Activated CD4-positive, alpha-beta T cell treated with anti-CD3 and anti-CD28 coated beads for 36 hours (primary cell): ENCODE measurements around the gene CHKB. TPM values are rescaled to one million over a fixed set of nuclear protein-coding genes. Genes with fewer than 3 reads are reported as not detected.

Source experiments
- ATAC-seq: fragments of 200-7000 bp; cut with Tn5 transposase; one replicate; pipeline ENCODE4 v1.10.0; 2021; ENCODE audit warnings: mild to moderate bottlenecking, moderate library complexity
- CTCF ChIA-PET: fragments of 350-600 bp; sonication (Branson Sonifier 250); formaldehyde crosslinking; loops from one replicate; lab custom pipeline; 2021; ENCODE audit warnings: antibody characterized with exemption; lab: Charles Lee
- POLR2A ChIA-PET: fragments of 350-600 bp; sonication (Branson Sonifier 250); formaldehyde crosslinking; loops from one replicate; lab custom pipeline; 2021; ENCODE audit warnings: antibody characterized with exemption, inconsistent platforms; lab: Charles Lee
- DNase-seq: peaks from one replicate; pipeline ENCODE4 v3.0.0-alpha.2; 2020
- H3K27ac Mint-ChIP-seq: one replicate; pipeline ENCODE4 v1.8.0; 2021; ENCODE audit warnings: mixed read lengths
- H3K27me3 Mint-ChIP-seq: one replicate; pipeline ENCODE4 v1.8.0; 2021; ENCODE audit warnings: mixed read lengths
- H3K36me3 Mint-ChIP-seq: one replicate; pipeline ENCODE4 v1.8.0; 2021; ENCODE audit warnings: low read depth, mixed read lengths
- H3K4me1 Mint-ChIP-seq: one replicate; pipeline ENCODE4 v1.8.0; 2021; ENCODE audit warnings: mixed read lengths
- H3K4me3 Mint-ChIP-seq: one replicate; pipeline ENCODE4 v1.8.0; 2021; ENCODE audit warnings: mild to moderate bottlenecking, moderate library complexity, mixed read lengths
- H3K9me3 Mint-ChIP-seq: one replicate; pipeline ENCODE4 v1.8.0; 2021; ENCODE audit warnings: low read depth, mixed read lengths
- intact Hi-C, 2 experiments: fragments of 100-400 bp; cut with DNase I in 1 of 2; cut with micrococcal nuclease in 1 of 2; formaldehyde crosslinking; loops; one replicate each; pipeline versions ENCODE4 v1.14.2 to v1.15.1; 2022 to 2024; cut with DNase I, micrococcal nuclease
- total RNA-seq, 2 experiments: library from RNA; stranded (reverse); gene quantifications; one replicate each; pipeline ENCODE4 v1.2.3, GENCODE V29; 2021

CHKB gene, protein sequence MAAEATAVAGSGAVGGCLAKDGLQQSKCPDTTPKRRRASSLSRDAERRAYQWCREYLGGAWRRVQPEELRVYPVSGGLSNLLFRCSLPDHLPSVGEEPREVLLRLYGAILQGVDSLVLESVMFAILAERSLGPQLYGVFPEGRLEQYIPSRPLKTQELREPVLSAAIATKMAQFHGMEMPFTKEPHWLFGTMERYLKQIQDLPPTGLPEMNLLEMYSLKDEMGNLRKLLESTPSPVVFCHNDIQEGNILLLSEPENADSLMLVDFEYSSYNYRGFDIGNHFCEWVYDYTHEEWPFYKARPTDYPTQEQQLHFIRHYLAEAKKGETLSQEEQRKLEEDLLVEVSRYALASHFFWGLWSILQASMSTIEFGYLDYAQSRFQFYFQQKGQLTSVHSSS
- 10 to 100 TPM; 68.2 to 79.7 TPM for total RNA-seq

DNA sequence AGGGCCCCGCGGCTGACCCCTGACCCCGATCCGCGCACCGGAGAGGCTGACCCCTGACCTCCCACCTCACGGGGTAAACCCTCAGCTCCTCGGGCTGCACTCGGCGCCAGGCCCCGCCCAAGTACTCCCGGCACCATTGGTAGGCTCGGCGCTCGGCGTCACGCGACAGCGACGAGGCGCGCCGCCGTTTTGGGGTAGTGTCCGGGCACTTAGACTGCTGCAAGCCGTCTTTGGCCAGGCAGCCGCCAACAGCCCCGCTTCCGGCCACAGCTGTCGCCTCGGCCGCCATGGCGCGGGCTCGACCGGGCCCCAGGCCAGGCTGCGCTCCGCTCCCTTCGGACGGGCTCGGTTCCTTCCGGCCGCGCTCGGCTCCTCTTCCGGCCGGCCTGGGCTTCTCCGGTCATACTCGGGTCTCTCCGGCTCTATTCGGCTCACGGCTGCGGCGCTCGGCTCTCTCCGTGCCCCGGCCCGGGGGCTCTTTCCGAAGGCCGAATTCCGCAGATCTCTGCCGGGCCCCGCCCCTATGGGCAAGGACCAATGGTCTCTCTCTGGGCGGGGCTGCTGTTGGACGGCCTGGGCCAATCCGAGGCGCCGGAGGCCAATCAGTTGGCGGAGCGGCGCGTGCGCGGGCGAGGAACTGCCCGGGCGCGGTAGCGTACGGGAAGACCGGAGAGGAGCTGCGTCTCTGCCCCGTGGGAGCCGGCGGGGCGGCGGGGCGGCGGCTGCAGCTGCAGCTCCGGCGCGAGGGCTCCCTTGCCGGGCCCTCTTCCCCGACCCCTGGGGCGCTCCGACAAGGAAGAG lies at the start of gene CHKB:
Gene CHKB, minus strand, starts transcription at position 357 of the 801 bp plus-strand sequence. Its CDS starts 68 bp downstream, at position 289.
- H3K27ac Mint-ChIP-seq: peak within 1 kb of the TSS; percentile 84
- no peaks in the 10 kb centered on the region for H3K27me3 Mint-ChIP-seq
- DNase-seq: peak; percentile 99
- no peaks in the 10 kb centered on the region for H3K9me3 Mint-ChIP-seq
- intact Hi-C loops: loop anchor here (1.0 to 5.0 kb wide), 17 partner anchors 19 to 397 kb away; partner anchors contain the start of genes NCAPH2 (in 2 of the 2), ARSA (in 1 of the 2), MAPK11 (in 1 of the 2) and PPP6R2 (in 1 of the 2)
- H3K4me1 Mint-ChIP-seq: peaks cover 25% of the 10 kb centered on the region
- ChIA-PET POLR2A (interaction anchor here (0.6 to 1.6 kb wide), 10 partner anchors 19 to 330 kb away, joined by 3 to 11 read pairs (median 4); partner anchors contain the start of genes LMF2, SCO2 and SYCE3), CTCF (interaction anchor here (0.6 to 3.9 kb wide), 8 partner anchors 12 to 286 kb away, joined by 3 to 14 read pairs (median 4); partner anchors contain the start of genes LMF2, NCAPH2 and SCO2)
- H3K36me3 Mint-ChIP-seq: peaks cover 22% of the 10 kb centered on the region
- peak; percentile 97 for ATAC-seq
- H3K4me3 Mint-ChIP-seq: peak within 1 kb of the TSS; percentile 86

DNA sequence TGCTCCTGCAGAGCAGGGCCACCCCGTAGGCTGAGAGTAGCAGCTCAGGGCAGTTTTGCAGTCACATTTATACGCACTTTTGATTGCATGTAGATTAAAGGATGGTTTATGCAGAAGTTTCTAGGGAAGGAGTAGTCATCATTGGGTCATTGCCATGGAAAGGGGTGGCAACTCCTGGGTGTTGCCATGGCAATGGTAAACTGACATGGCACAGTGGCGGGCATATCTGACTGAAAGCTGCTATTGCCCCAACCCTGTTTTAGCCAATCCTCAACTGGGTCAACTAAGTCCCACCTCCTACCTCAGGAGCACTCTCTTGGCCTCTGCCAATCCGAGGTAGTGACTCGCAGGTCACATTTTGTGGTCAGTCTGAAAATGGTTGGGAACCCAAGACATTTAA lies 47.7 kb upstream of the CHKB start:
- H3K4me1 Mint-ChIP-seq: peaks cover 14% of the 10 kb centered on the region
- ChIA-PET POLR2A (interaction anchor here (1.1 kb wide), 1 partner anchor 30 kb away, joined by 3 read pairs; no protein-coding TSS in a partner anchor), CTCF (interaction anchor here (1.0 to 2.2 kb wide), 2 partner anchors 9 to 105 kb away, joined by 3 to 7 read pairs; partner anchors contain the start of gene SCO2)
- H3K27me3 Mint-ChIP-seq: no peaks in the 10 kb centered on the region
- H3K4me3 Mint-ChIP-seq: no peak overlapping the region
- no peak for DNase-seq
- H3K9me3 Mint-ChIP-seq: no peaks in the 10 kb centered on the region
- ATAC-seq: no peak
- no peak overlapping the region for H3K27ac Mint-ChIP-seq
- intact Hi-C loops: no loop called here
- peaks cover 2% of the 10 kb centered on the region for H3K36me3 Mint-ChIP-seq

DNA sequence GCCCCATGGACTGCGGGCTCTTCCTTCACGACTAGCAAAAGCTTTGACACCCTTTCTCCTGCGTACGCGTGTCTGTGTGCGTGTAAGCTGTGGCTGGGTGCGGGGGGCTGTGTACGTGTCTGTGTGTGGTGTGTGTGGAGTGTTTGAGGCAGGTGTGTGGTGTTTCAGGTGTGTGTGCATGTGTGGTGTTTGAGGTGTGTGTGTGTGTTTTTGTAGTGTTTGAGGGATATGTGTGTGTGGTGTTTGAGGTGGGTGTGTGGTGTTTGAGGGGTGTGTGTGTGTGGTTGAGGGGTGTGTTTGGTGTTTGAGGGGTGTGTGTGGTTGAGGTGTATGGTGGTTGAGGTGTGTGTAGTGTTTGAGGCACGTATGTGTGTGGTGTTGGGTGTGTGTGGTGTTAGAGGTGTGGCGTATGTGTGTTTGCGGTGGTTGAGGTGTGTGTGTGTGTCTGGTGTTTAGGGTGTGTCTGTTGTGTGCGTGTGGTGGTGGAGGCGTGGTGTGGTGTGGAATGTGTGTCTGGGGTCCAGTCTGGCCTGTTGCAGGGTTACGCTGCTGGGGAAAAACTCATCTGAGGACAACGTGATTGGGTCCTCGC lies 46.0 kb upstream of the CHKB start:
- intact Hi-C loops: loop anchor here (1.0 to 5.0 kb wide), 8 partner anchors 16 to 358 kb away; partner anchors contain the start of genes MAPK11 (in 1 of the 2), NCAPH2 (in 1 of the 2), PPP6R2 (in 1 of the 2) and SHANK3 (in 1 of the 2)
- peaks cover 14% of the 10 kb centered on the region for H3K4me1 Mint-ChIP-seq
- H3K36me3 Mint-ChIP-seq: peaks cover 2% of the 10 kb centered on the region
- no peak for ATAC-seq
- peak overlapping the region; percentile 76 for H3K4me3 Mint-ChIP-seq
- no peak for DNase-seq
- H3K9me3 Mint-ChIP-seq: no peaks in the 10 kb centered on the region
- ChIA-PET CTCF (interaction anchor here (0.7 to 2.2 kb wide), 5 partner anchors 10 to 103 kb away, joined by 3 to 7 read pairs (median 3); partner anchors contain the start of gene SCO2), POLR2A (no interaction called here)
- H3K27ac Mint-ChIP-seq: peak overlapping the region; percentile 75
- no peaks in the 10 kb centered on the region for H3K27me3 Mint-ChIP-seq

DNA sequence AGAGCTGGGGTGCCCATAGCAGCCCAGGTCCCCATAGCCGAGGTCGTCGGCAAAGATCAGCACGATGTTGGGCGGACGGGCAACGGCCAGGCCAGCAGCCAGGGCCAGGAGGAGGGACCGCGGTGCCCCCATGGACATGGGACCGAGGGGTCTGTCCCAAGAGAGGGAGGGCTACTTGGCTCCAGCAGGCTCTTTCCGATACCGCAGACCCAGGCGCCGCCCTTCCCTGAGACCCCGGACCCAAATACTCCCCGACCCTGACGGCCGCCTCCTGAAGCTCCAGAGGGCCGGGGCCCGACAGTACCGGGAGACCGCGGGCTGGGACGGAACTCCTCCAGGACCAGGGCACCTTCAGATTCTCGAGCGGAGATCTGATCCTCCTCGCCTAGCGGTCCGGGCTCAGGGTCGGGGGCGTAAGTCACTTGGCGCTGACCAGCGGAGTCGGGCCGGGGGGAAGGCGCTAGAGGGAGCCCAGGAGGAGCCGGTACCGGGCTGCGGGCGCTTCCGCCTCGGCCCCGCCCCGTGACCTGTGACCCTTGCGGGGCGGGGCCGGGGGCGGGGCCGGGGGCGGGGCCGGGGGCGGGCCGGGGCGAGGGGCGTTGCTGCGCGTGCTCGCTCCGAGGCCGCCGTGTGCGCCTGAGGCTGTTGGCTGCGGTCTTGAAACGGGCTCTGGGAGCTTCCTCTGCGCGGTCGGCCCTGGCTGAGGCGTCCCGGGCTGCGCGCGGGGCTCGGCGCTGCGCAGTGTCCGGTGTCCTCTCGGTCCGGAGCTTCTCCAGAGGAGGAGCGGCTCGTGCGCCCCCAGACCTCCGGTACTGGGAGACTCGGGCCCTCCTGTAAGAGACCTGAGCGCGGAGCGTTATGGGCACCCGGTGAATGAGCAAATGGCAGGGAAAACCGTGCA lies 45.2 kb upstream of the CHKB start, which contains the start of gene ARSA:
Gene ARSA, minus strand, starts transcription at position 511 of the 901 bp plus-strand sequence. Its CDS starts 373 bp downstream, at position 138.
- intact Hi-C loops: loop anchor here (1.0 to 5.0 kb wide), 8 partner anchors 16 to 357 kb away; partner anchors contain the start of genes MAPK11 (in 1 of the 2), NCAPH2 (in 1 of the 2), PPP6R2 (in 1 of the 2) and SHANK3 (in 1 of the 2)

DNA sequence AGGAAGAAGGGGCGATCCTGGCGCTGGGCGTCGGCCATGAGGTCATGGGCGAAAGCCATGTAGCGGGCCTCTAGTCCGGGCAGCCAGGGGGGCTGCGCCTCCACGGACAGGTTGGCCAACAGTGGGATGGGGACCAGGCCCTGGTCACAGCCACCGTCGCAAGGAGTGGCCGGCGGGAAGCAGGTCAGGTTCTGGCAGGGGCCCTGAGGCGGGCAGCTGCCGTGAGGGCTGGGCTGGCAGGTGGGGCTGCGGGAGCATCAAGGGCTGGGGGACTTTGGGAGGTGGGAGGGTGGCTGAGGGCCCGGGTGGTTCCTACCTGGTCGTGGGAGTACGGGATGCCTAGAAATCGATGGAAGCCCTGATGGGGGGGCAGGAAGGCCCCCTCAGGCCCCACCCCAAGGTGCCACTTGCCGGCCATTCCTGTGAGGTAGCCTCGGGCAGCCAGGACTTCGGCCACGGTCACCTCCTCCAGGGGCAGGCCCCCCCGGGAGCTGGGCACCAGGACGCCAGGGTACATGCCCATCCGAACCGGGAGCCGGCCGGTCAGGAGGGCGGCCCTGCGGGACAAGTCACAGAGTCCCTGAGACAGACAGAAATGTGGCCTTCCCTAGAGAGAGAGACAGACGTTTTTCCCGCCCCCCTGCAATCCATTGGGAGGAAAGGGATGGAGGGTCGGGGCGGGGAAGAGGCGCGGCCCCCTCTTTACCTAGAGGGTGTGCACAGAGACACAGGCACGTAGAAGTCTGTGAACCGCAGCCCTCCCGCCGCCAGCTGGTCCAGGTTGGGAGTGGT lies 44.4 kb upstream of the CHKB start:
- Mint-ChIP-seq H3K27me3 (no peaks in the 10 kb centered on the region), H3K4me3 (peak overlapping the region; percentile 76), H3K4me1 (peaks cover 25% of the 10 kb centered on the region), H3K36me3 (peaks cover 2% of the 10 kb centered on the region), H3K9me3 (no peaks in the 10 kb centered on the region), H3K27ac (peak overlapping the region; percentile 59)
- ATAC-seq (peak; percentile 24), DNase-seq (no peak)
- intact Hi-C loops: loop anchor here in 1 of 2 experiments (5.0 kb wide), 1 partner anchor 45 kb away; the partner anchor contains the start of gene SHANK3
- POLR2A ChIA-PET: interaction anchor here (0.8 kb wide), 1 partner anchor 119 kb away, joined by 3 read pairs; the partner anchor contains the start of gene LMF2
- CTCF ChIA-PET: interaction anchor here (0.8 to 1.3 kb wide), 2 partner anchors 11 to 283 kb away, joined by 3 read pairs; no protein-coding TSS in a partner anchor

More for the DNA sequence above, 45.2 kb upstream of the CHKB start, which contains the start of gene ARSA:
- POLR2A ChIA-PET: no interaction called here
- ATAC-seq: peak; percentile 94
- Mint-ChIP-seq H3K9me3 (no peaks in the 10 kb centered on the region), H3K4me1 (peaks cover 16% of the 10 kb centered on the region), H3K27ac (peak within 1 kb of the TSS; percentile 75), H3K27me3 (no peaks in the 10 kb centered on the region), H3K4me3 (peak within 1 kb of the TSS; percentile 76), H3K36me3 (peaks cover 2% of the 10 kb centered on the region)
- peak; percentile 87 for DNase-seq
- CTCF ChIA-PET: interaction anchor here (0.8 to 1.3 kb wide), 4 partner anchors 10 to 284 kb away, joined by 3 read pairs; no protein-coding TSS in a partner anchor

DNA sequence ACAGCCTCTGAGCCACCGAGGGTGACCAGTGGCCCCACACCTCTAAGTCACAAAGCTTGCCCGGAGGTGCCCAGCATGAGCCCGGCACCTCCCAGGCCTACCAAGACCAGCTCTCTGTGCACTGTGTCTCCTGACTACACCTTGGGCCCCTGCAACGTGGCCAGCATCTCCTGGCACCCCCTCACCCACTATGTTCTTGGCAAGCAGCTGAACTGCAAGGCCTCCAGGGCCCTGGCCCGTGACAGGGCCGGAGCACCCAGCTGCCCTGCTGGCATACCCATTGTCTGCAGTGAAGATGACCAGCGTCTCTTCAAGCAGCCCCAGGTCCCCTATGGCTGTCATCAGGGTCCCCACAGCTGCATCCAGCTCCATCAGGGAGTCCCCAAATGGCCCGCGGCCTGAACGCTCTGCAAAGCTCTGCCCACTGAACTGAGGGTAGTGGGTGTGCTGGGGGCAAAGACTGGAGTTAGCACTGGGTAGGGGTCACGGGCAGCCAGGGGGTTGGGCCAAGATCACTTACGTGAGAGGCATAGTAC lies 43.7 kb upstream of the CHKB start:
- Mint-ChIP-seq H3K27ac (peak overlapping the region; percentile 59), H3K4me3 (peak overlapping the region; percentile 62), H3K4me1 (peaks cover 32% of the 10 kb centered on the region), H3K27me3 (no peaks in the 10 kb centered on the region), H3K36me3 (peaks cover 2% of the 10 kb centered on the region), H3K9me3 (no peaks in the 10 kb centered on the region)
- DNase-seq (no peak), ATAC-seq (no peak)
- POLR2A ChIA-PET: interaction anchor here (0.8 kb wide), 1 partner anchor 119 kb away, joined by 3 read pairs; the partner anchor contains the start of gene LMF2
- CTCF ChIA-PET: no interaction called here
- intact Hi-C loops: loop anchor here in 1 of 2 experiments (5.0 kb wide), 1 partner anchor 46 kb away; the partner anchor contains the start of gene SHANK3

DNA sequence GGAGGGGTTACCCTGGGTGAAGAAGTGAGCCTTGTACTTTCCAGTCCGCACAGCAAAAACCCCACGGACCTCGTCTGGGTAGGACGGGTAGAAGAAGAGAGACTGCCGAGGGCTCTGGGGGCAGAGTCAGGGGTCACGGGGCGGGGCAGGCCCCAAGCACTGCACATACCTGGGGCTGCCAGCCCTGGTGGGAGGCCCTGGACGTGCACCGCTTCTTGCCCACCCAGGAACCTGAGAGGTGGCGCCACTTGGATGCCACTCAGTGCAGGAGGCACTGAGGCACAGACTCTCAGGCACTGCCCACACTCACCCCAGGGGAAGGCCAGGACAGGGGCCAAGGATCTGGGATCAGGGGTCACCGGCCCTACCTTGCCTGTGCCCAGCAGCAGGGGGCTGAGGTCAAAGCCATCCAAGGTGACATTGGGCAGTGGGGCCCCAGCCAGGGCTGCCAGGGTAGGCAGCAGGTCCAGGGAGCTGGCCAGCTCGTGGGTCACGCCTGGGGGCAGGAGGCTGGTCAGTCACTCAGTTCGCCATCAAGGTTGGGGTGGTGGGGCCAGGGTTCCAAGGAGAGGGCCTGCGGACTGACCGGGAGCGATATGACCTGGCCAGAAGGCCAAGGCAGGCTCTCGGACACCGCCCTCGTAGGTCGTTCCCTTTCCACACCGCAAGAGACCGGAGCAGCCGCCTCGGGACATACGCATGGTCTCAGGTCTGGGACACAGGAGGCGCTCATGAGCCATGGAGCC lies 43.1 kb upstream of the CHKB start:
- ChIA-PET CTCF (no interaction called here), POLR2A (interaction anchor here (0.8 kb wide), 1 partner anchor 118 kb away, joined by 3 read pairs; the partner anchor contains the start of gene LMF2)
- ATAC-seq: no peak
- Mint-ChIP-seq H3K36me3 (peaks cover 2% of the 10 kb centered on the region), H3K4me1 (peaks cover 38% of the 10 kb centered on the region), H3K9me3 (no peaks in the 10 kb centered on the region), H3K4me3 (no peak overlapping the region), H3K27me3 (no peaks in the 10 kb centered on the region), H3K27ac (no peak overlapping the region)
- intact Hi-C loops: loop anchor here in 1 of 2 experiments (5.0 kb wide), 1 partner anchor 47 kb away; the partner anchor contains the start of gene SHANK3
- DNase-seq: no peak

DNA sequence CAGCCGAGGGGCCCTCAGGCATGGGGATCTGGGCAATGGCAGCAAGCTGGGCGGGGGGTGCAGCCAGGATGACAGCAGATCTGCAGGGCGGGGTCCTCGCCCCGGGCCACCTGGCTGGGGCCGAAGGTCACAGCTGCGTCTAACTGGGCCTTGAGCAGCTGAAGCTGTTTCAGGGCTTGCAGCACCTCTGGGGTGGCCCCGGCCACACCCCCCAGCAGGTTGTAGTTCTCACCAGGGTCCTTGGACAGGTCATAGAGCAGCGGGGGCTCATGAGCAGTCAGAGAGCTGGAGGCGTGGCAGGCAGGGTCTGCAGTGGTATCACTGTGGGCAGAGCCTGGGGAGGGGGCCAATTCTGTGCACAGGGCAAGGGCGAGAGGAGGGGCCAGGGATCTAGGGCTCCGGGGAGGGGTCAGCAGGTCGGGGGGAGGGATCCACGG lies 42.5 kb upstream of the CHKB start:
- Mint-ChIP-seq H3K27me3 (no peaks in the 10 kb centered on the region), H3K4me1 (peaks cover 40% of the 10 kb centered on the region), H3K36me3 (peaks cover 2% of the 10 kb centered on the region)

More for the DNA sequence above, 42.5 kb upstream of the CHKB start:
- ChIA-PET CTCF (no interaction called here), POLR2A (no interaction called here)
- Mint-ChIP-seq H3K27ac (no peak overlapping the region), H3K9me3 (no peaks in the 10 kb centered on the region), H3K4me3 (no peak overlapping the region)
- no peak for DNase-seq
- intact Hi-C loops: loop anchor here in 1 of 2 experiments (5.0 kb wide), 1 partner anchor 47 kb away; the partner anchor contains the start of gene SHANK3
- no peak for ATAC-seq
